ENCODE data around the gene GREM1.

DNA sequence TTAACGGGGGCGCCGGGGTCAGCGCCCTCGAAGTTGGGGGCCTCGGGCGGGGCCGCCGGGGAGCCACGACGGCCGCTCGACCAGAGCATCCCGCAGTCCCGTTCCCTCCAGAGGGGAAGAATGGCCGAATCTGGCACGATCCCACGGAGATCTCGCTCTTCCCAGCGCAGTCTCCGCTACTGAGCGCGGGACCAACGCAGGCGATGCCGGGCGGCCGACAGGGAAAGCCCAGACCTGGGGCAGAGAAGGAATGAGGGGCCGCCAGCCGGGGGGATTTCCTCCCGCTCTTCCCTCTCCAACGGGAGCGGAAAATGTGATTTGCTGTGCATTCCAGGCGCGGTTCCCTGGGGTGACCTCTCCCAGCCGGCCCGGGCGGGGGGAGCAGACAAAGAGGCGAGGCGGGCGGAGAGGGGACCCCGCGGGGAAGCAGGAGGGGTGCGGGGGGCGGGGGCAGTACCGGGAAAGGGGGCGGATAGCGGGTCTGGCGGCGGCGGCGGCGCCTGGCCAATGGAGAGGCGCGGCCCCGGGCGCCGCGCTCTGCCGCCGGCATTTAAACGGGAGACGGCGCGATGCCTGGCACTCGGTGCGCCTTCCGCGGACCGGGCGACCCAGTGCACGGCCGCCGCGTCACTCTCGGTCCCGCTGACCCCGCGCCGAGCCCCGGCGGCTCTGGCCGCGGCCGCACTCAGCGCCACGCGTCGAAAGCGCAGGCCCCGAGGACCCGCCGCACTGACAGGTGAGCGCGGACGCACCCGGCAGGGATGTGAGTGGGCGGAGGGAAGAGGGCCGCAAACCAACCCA lies at the start of gene GREM1:
- no peak for TF ChIP-seq STAT1 (IDR thresholded peaks at IDR 0.05; ENCODE audit: unreplicated experiment)
- TF ChIP-seq, protein P1, sequence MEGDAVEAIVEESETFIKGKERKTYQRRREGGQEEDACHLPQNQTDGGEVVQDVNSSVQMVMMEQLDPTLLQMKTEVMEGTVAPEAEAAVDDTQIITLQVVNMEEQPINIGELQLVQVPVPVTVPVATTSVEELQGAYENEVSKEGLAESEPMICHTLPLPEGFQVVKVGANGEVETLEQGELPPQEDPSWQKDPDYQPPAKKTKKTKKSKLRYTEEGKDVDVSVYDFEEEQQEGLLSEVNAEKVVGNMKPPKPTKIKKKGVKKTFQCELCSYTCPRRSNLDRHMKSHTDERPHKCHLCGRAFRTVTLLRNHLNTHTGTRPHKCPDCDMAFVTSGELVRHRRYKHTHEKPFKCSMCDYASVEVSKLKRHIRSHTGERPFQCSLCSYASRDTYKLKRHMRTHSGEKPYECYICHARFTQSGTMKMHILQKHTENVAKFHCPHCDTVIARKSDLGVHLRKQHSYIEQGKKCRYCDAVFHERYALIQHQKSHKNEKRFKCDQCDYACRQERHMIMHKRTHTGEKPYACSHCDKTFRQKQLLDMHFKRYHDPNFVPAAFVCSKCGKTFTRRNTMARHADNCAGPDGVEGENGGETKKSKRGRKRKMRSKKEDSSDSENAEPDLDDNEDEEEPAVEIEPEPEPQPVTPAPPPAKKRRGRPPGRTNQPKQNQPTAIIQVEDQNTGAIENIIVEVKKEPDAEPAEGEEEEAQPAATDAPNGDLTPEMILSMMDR (conservative IDR thresholded peaks at IDR 0.05; ENCODE audit: low read depth in 2 of 2) = no peak
- TF ChIP-seq, protein P2, sequence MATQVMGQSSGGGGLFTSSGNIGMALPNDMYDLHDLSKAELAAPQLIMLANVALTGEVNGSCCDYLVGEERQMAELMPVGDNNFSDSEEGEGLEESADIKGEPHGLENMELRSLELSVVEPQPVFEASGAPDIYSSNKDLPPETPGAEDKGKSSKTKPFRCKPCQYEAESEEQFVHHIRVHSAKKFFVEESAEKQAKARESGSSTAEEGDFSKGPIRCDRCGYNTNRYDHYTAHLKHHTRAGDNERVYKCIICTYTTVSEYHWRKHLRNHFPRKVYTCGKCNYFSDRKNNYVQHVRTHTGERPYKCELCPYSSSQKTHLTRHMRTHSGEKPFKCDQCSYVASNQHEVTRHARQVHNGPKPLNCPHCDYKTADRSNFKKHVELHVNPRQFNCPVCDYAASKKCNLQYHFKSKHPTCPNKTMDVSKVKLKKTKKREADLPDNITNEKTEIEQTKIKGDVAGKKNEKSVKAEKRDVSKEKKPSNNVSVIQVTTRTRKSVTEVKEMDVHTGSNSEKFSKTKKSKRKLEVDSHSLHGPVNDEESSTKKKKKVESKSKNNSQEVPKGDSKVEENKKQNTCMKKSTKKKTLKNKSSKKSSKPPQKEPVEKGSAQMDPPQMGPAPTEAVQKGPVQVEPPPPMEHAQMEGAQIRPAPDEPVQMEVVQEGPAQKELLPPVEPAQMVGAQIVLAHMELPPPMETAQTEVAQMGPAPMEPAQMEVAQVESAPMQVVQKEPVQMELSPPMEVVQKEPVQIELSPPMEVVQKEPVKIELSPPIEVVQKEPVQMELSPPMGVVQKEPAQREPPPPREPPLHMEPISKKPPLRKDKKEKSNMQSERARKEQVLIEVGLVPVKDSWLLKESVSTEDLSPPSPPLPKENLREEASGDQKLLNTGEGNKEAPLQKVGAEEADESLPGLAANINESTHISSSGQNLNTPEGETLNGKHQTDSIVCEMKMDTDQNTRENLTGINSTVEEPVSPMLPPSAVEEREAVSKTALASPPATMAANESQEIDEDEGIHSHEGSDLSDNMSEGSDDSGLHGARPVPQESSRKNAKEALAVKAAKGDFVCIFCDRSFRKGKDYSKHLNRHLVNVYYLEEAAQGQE (IDR thresholded peaks at IDR 0.05; ENCODE audit: unreplicated experiment) = no peak
- no peak for TF ChIP-seq POLR2AphosphoS5 (IDR thresholded peaks at IDR 0.05; ENCODE audit: low read depth)
- TF ChIP-seq CREB1 (CRISPR knock-in tag; IDR thresholded peaks at IDR 0.05; ENCODE audit: low read depth) = no peak
- TF ChIP-seq EZH2 (IDR thresholded peaks at IDR 0.05; ENCODE audit: low read depth, unreplicated experiment) = no peak
- TF ChIP-seq EZH2phosphoT487 (IDR thresholded peaks at IDR 0.05; ENCODE audit: unreplicated experiment) = no peak
- TF ChIP-seq JUNB (IDR thresholded peaks at IDR 0.05; ENCODE audit: unreplicated experiment) = no peak
- no peak for TF ChIP-seq NANOG (IDR thresholded peaks at IDR 0.05; ENCODE audit: borderline replicate concordance)
- TF ChIP-seq, protein P3, sequence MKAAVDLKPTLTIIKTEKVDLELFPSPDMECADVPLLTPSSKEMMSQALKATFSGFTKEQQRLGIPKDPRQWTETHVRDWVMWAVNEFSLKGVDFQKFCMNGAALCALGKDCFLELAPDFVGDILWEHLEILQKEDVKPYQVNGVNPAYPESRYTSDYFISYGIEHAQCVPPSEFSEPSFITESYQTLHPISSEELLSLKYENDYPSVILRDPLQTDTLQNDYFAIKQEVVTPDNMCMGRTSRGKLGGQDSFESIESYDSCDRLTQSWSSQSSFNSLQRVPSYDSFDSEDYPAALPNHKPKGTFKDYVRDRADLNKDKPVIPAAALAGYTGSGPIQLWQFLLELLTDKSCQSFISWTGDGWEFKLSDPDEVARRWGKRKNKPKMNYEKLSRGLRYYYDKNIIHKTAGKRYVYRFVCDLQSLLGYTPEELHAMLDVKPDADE (IDR thresholded peaks at IDR 0.05) = no peak
- no peak for TF ChIP-seq ZNF331 (CRISPR knock-in tag; IDR thresholded peaks at IDR 0.05; ENCODE audit: low read depth)
- TF ChIP-seq ZNF114 (CRISPR knock-in tag; IDR thresholded peaks at IDR 0.05) = no peak
- TF ChIP-seq, protein P4, sequence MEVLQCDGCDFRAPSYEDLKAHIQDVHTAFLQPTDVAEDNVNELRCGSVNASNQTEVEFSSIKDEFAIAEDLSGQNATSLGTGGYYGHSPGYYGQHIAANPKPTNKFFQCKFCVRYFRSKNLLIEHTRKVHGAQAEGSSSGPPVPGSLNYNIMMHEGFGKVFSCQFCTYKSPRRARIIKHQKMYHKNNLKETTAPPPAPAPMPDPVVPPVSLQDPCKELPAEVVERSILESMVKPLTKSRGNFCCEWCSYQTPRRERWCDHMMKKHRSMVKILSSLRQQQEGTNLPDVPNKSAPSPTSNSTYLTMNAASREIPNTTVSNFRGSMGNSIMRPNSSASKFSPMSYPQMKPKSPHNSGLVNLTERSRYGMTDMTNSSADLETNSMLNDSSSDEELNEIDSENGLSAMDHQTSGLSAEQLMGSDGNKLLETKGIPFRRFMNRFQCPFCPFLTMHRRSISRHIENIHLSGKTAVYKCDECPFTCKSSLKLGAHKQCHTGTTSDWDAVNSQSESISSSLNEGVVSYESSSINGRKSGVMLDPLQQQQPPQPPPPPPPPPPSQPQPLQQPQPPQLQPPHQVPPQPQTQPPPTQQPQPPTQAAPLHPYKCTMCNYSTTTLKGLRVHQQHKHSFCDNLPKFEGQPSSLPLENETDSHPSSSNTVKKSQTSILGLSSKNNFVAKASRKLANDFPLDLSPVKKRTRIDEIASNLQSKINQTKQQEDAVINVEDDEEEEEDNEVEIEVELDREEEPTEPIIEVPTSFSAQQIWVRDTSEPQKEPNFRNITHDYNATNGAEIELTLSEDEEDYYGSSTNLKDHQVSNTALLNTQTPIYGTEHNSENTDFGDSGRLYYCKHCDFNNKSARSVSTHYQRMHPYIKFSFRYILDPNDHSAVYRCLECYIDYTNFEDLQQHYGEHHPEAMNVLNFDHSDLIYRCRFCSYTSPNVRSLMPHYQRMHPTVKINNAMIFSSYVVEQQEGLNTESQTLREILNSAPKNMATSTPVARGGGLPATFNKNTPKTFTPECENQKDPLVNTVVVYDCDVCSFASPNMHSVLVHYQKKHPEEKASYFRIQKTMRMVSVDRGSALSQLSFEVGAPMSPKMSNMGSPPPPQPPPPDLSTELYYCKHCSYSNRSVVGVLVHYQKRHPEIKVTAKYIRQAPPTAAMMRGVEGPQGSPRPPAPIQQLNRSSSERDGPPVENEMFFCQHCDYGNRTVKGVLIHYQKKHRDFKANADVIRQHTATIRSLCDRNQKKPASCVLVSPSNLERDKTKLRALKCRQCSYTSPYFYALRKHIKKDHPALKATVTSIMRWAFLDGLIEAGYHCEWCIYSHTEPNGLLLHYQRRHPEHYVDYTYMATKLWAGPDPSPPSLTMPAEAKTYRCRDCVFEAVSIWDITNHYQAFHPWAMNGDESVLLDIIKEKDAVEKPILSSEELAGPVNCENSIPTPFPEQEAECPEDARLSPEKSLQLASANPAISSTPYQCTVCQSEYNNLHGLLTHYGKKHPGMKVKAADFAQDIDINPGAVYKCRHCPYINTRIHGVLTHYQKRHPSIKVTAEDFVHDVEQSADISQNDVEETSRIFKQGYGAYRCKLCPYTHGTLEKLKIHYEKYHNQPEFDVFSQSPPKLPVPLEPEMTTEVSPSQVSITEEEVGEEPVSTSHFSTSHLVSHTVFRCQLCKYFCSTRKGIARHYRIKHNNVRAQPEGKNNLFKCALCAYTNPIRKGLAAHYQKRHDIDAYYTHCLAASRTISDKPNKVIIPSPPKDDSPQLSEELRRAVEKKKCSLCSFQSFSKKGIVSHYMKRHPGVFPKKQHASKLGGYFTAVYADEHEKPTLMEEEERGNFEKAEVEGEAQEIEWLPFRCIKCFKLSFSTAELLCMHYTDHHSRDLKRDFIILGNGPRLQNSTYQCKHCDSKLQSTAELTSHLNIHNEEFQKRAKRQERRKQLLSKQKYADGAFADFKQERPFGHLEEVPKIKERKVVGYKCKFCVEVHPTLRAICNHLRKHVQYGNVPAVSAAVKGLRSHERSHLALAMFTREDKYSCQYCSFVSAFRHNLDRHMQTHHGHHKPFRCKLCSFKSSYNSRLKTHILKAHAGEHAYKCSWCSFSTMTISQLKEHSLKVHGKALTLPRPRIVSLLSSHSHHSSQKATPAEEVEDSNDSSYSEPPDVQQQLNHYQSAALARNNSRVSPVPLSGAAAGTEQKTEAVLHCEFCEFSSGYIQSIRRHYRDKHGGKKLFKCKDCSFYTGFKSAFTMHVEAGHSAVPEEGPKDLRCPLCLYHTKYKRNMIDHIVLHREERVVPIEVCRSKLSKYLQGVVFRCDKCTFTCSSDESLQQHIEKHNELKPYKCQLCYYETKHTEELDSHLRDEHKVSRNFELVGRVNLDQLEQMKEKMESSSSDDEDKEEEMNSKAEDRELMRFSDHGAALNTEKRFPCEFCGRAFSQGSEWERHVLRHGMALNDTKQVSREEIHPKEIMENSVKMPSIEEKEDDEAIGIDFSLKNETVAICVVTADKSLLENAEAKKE (CRISPR knock-in tag; IDR thresholded peaks at IDR 0.05) = no peak

All from GM23338 (cell line).